Chondrocyte (in vitro differentiated cells): ENCODE results near the gene CEP85. TPM values are rescaled to one million over a fixed set of nuclear protein-coding genes. Genes with fewer than 3 reads are reported as not detected.

Experiments used
- DNase-seq: peaks from one replicate; pipeline ENCODE4 v3.0.0; 2021; ENCODE audit warnings: mixed read lengths, low spot score
- H3K27ac Mint-ChIP-seq: one replicate; pipeline ENCODE4 v1.8.0; 2021; ENCODE audit warnings: mild to moderate bottlenecking, moderate library complexity, mixed read lengths; ENCODE audit not compliant: unreplicated experiment
- H3K27me3 Mint-ChIP-seq: 2 replicates; pipeline ENCODE4 v1.8.0; 2021; ENCODE audit warnings: low read depth, mixed read lengths
- H3K36me3 Mint-ChIP-seq: 2 replicates; pipeline ENCODE4 v1.8.0; 2021; ENCODE audit warnings: low read depth, mixed read lengths
- H3K4me1 Mint-ChIP-seq: 2 replicates; pipeline ENCODE4 v1.8.0; 2021; ENCODE audit warnings: low read depth, mild to moderate bottlenecking, mixed read lengths
- H3K4me3 Mint-ChIP-seq: one replicate; pipeline ENCODE4 v1.8.0; 2021; ENCODE audit warnings: mild to moderate bottlenecking, moderate library complexity, mixed read lengths; ENCODE audit not compliant: unreplicated experiment
- H3K9me3 Mint-ChIP-seq: 2 replicates; pipeline ENCODE4 v1.8.0; 2021; ENCODE audit warnings: low read depth, mixed read lengths
- total RNA-seq: library from RNA; stranded (reverse); gene quantifications from 3 replicates; pipeline ENCODE4 v1.2.1, GENCODE V29; 2021
- TF ChIP-seq, protein P1 (sequence below): fragments of 200-600 bp; sonication (generic); IDR thresholded peaks from 2 replicates; pipeline ENCODE4 v1.5.0; 2021; ENCODE audit warnings: antibody characterized with exemption, mild to moderate bottlenecking, moderate library complexity

The CEP85 gene
- total RNA-seq, 1 donor from 2014 or later: 13.1 TPM

DNA sequence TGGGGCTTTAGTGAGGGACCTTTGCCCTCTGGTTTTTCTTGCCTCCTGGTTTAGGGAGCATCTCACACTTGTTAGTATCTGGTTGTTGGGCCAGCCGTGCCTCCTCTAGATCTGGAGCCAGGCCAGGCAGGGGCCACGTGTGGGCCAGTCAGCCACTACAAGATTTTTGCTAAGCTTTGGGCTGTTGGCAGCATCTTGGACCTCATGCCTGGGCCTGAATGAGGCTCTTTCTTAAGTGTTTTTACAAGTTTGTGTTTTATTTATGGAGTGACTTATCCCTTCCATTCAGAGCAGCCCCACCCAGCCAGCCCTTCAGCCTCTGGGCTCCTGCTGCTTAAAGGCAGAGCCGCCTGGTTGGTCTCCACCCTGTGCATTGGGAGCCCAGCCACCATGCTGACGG lies 44.3 kb downstream of the CEP85 start:
- Mint-ChIP-seq H3K9me3 (no peaks in the 10 kb centered on the region), H3K4me3 (no peak overlapping the region), H3K4me1 (peaks cover 83% of the 10 kb centered on the region), H3K27me3 (no peaks in the 10 kb centered on the region), H3K36me3 (peaks cover 12% of the 10 kb centered on the region), H3K27ac (peak overlapping the region; percentile 99)
- peak; percentile 75 for DNase-seq
- TF ChIP-seq, protein P1, sequence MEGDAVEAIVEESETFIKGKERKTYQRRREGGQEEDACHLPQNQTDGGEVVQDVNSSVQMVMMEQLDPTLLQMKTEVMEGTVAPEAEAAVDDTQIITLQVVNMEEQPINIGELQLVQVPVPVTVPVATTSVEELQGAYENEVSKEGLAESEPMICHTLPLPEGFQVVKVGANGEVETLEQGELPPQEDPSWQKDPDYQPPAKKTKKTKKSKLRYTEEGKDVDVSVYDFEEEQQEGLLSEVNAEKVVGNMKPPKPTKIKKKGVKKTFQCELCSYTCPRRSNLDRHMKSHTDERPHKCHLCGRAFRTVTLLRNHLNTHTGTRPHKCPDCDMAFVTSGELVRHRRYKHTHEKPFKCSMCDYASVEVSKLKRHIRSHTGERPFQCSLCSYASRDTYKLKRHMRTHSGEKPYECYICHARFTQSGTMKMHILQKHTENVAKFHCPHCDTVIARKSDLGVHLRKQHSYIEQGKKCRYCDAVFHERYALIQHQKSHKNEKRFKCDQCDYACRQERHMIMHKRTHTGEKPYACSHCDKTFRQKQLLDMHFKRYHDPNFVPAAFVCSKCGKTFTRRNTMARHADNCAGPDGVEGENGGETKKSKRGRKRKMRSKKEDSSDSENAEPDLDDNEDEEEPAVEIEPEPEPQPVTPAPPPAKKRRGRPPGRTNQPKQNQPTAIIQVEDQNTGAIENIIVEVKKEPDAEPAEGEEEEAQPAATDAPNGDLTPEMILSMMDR: no peak

DNA sequence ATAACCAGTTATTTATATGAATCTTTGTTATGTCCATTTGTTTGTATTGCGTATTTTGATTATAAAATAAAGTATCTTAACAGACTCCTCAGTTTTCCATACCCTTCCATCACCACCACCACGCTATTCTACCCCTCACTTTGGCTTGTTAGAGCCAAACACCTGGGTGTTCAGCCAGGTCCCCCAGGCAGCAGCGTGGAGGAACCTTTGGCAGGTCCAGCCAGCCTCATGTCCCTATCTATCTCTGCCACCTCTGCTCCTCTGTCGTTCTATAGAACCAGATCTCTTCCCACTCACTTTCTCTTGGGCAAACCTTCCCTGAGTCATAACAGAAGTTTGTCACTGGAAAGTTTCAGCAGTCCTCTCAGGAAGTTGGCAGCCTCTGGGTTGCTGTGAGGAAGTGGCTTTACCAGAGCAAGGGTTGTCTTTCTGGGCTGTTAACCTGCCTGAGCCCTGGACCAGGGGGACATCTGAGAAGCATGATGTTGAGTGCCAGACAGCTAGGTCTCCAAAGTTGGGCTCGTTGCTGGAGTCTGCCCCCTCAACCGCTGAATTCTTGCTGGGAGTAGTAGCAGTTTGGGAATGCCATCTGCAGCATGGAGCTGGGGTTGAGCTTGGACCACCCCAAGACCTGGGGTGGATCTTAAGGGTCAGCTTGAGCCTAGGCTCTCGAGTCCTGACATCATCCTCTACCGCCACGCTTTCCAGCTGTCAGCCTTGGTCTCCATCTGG lies 44.9 kb downstream of the CEP85 start:
- Mint-ChIP-seq H3K9me3 (no peaks in the 10 kb centered on the region), H3K36me3 (peaks cover 12% of the 10 kb centered on the region), H3K4me3 (peak overlapping the region; percentile 85), H3K27me3 (no peaks in the 10 kb centered on the region), H3K27ac (peak overlapping the region; percentile 99), H3K4me1 (peaks cover 88% of the 10 kb centered on the region)
- no peak for DNase-seq
- TF ChIP-seq, protein P1: no peak

DNA sequence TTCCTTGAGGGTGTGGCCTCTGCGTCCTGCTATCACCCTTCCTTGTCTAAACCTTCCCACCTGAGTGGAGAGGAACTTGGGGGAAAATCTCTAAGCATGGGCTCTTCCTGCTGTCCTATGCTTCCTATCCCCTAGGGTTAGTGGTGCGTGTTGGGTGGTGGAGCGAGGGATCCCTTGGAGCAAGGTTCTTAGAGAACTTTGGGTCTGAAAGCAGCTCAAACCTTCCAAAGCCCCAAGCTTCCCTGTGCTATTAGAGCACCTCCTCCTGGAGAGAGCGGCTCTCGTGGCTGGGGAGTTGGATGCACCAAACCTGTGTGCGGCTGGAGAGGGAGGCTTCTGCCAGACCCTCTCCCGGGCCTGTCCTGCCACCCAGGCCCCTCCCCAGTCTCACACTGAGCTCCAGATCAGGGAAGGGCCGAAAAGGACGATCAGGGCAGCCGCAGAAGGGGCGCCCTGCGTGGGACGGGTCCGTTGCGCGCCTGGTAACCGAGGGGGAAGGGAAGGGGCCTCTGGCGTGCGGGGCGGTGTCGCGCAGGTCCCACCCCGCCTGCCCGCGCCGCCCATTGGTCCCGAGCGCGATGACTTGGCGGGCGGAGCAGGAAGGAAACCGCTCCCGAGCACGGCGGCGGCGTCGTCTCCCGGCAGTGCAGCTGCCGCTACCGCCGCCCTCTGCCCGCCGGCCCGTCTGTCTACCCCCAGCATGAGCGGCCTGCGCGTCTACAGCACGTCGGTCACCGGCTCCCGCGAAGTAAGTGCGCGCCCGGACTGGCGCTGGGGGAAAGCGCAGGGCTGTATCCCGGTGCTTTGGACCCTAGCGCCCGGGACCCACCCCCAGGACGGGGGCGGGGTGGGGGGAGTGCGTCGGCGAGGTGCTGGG lies 45.7 kb downstream of the CEP85 start, which contains the start of gene SH3BGRL3:
Gene SH3BGRL3 (plus strand): TSS at position 631 of the 877 bp plus-strand sequence. CDS start 70 bp downstream, at position 701.
- Mint-ChIP-seq H3K4me3 (peak within 1 kb of the TSS; percentile 85), H3K4me1 (peaks cover 90% of the 10 kb centered on the region), H3K9me3 (no peaks in the 10 kb centered on the region), H3K36me3 (peaks cover 7% of the 10 kb centered on the region), H3K27me3 (no peaks in the 10 kb centered on the region), H3K27ac (peak within 1 kb of the TSS; percentile 99)
- TF ChIP-seq, protein P1: peak; percentile 77
- DNase-seq: no peak

DNA sequence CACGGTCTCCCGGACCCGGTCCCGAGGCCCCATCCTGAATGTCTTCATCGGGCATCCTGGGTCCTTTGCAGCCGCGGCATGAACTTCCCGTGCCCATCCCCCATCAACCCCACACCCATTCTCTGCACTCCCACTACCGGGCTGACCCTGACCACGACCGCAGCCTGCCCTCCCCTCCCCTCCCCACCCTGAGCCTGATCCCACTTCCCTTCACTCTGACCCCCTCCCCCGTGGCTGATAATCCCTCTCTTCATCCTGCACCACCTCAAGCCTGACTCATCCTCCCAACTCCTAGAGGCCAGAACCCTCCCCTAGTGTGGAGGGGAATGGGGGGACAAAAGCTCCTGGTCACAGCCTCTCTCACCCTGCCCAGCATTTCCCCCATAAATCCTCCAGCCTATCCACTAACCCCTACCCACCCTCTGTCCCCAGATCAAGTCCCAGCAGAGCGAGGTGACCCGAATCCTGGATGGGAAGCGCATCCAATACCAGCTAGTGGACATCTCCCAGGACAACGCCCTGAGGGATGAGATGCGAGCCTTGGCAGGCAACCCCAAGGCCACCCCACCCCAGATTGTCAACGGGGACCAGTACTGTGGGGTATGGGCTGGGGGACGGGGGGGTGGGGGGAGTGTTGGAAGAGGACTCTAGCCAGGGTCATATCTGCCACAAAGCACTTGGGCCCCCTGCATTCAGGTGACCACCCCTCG lies 46.5 kb downstream of the CEP85 start:
- TF ChIP-seq, protein P1: no peak
- Mint-ChIP-seq H3K4me1 (peaks cover 88% of the 10 kb centered on the region), H3K36me3 (peaks cover 9% of the 10 kb centered on the region), H3K27me3 (no peaks in the 10 kb centered on the region), H3K4me3 (peak overlapping the region; percentile 85), H3K9me3 (no peaks in the 10 kb centered on the region), H3K27ac (peak overlapping the region; percentile 86)
- no peak for DNase-seq
